ENCODE results near the gene FHAD1.

The FHAD1 gene

DNA sequence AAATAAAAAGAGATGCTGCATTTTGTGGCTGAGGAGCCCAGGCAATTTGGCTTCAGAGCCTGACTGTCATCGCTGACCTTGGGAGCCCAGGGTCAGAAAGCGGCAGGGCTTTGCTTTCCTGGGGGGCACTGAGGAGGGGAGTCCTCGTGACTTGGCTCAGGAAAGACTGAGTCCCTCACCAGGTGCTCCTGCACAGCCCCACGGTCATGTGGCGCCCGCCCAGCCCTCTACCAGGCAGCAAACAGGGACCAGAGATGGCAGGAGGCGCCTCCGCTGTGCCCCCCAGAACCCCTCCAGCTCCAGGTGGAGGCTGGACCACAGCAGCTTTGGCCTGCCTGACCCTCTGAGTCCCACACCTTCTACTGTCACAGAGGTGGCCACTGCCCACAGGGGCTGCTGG, 175.8 kb downstream of the FHAD1 start:
- TF ChIP-seq OSR1 (CRISPR knock-in tag; IDR thresholded peaks at IDR 0.05) (no peak), RARB (CRISPR knock-in tag; IDR thresholded peaks at IDR 0.05) (no peak), CSDC2 (CRISPR knock-in tag; IDR thresholded peaks at IDR 0.05) (no peak), TOX (CRISPR knock-in tag; IDR thresholded peaks at IDR 0.05; ENCODE audit: borderline replicate concordance) (no peak), GLIS3 (CRISPR knock-in tag; IDR thresholded peaks at IDR 0.05) (no peak), ESRRG (CRISPR knock-in tag; IDR thresholded peaks at IDR 0.05) (no peak)
- TF ChIP-seq, protein P1, sequence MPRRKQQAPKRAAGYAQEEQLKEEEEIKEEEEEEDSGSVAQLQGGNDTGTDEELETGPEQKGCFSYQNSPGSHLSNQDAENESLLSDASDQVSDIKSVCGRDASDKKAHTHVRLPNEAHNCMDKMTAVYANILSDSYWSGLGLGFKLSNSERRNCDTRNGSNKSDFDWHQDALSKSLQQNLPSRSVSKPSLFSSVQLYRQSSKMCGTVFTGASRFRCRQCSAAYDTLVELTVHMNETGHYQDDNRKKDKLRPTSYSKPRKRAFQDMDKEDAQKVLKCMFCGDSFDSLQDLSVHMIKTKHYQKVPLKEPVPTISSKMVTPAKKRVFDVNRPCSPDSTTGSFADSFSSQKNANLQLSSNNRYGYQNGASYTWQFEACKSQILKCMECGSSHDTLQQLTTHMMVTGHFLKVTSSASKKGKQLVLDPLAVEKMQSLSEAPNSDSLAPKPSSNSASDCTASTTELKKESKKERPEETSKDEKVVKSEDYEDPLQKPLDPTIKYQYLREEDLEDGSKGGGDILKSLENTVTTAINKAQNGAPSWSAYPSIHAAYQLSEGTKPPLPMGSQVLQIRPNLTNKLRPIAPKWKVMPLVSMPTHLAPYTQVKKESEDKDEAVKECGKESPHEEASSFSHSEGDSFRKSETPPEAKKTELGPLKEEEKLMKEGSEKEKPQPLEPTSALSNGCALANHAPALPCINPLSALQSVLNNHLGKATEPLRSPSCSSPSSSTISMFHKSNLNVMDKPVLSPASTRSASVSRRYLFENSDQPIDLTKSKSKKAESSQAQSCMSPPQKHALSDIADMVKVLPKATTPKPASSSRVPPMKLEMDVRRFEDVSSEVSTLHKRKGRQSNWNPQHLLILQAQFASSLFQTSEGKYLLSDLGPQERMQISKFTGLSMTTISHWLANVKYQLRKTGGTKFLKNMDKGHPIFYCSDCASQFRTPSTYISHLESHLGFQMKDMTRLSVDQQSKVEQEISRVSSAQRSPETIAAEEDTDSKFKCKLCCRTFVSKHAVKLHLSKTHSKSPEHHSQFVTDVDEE (CRISPR knock-in tag; IDR thresholded peaks at IDR 0.05), result no peak
- TF ChIP-seq, protein P2, sequence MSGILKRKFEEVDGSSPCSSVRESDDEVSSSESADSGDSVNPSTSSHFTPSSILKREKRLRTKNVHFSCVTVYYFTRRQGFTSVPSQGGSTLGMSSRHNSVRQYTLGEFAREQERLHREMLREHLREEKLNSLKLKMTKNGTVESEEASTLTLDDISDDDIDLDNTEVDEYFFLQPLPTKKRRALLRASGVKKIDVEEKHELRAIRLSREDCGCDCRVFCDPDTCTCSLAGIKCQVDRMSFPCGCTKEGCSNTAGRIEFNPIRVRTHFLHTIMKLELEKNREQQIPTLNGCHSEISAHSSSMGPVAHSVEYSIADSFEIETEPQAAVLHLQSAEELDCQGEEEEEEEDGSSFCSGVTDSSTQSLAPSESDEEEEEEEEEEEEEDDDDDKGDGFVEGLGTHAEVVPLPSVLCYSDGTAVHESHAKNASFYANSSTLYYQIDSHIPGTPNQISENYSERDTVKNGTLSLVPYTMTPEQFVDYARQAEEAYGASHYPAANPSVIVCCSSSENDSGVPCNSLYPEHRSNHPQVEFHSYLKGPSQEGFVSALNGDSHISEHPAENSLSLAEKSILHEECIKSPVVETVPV (CRISPR knock-in tag; IDR thresholded peaks at IDR 0.05), result no peak
- TF ChIP-seq, protein P3, sequence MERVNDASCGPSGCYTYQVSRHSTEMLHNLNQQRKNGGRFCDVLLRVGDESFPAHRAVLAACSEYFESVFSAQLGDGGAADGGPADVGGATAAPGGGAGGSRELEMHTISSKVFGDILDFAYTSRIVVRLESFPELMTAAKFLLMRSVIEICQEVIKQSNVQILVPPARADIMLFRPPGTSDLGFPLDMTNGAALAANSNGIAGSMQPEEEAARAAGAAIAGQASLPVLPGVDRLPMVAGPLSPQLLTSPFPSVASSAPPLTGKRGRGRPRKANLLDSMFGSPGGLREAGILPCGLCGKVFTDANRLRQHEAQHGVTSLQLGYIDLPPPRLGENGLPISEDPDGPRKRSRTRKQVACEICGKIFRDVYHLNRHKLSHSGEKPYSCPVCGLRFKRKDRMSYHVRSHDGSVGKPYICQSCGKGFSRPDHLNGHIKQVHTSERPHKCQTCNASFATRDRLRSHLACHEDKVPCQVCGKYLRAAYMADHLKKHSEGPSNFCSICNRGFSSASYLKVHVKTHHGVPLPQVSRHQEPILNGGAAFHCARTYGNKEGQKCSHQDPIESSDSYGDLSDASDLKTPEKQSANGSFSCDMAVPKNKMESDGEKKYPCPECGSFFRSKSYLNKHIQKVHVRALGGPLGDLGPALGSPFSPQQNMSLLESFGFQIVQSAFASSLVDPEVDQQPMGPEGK (CRISPR knock-in tag; IDR thresholded peaks at IDR 0.05; ENCODE audit: borderline replicate concordance), result no peak
- no peak for ATAC-seq

DNA sequence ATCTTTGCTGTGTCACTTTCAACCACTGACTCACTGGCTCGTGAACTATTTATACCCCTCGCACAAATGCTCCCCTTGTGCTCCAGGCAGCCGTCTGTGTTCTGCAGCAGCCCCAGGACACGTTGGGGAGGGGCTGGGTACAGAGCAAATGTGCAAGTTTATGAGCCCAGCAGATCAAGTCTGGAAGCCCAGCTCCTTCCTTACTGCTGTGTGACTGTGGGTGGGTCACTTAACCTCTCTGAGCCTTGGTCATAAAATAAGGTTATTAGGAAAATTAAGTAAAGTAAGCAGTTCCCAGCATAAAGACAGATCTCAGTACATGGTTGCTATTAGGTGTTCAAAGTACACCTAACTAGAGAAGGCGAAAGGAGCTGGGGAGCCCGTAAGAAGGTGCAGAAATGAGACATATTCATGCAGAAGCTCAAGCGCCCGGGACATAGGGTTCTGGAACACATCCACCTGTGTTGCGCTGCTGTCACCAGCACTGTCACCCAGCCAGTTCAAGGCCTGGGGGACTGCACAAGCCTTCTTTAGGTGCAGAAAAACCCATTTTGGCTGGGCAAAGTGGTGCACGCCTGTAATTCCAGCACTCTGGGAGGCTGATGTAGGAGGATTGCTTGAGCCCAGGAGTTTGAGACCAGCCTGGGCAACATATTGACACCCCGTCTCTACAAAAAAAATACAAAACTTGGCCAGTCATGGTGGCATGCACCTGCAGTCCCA, 176.5 kb downstream of the FHAD1 start:
- TF ChIP-seq OSR1 (CRISPR knock-in tag; IDR thresholded peaks at IDR 0.05) (no peak), ARNTL (CRISPR knock-in tag; IDR thresholded peaks at IDR 0.05; ENCODE audit: borderline replicate concordance, low read depth) (no peak), ESRRG (CRISPR knock-in tag; IDR thresholded peaks at IDR 0.05) (no peak), RARB (CRISPR knock-in tag; IDR thresholded peaks at IDR 0.05) (no peak), BACH2 (CRISPR knock-in tag; IDR thresholded peaks at IDR 0.05; ENCODE audit: borderline replicate concordance) (no peak), TOX (CRISPR knock-in tag; IDR thresholded peaks at IDR 0.05; ENCODE audit: borderline replicate concordance) (no peak), ZNF565 (CRISPR knock-in tag; conservative IDR thresholded peaks at IDR 0.05; ENCODE audit: low read depth) (no peak), SNAI2 (CRISPR knock-in tag; IDR thresholded peaks at IDR 0.05) (no peak)
- TF ChIP-seq, protein P2 (CRISPR knock-in tag; IDR thresholded peaks at IDR 0.05), result no peak
- TF ChIP-seq, protein P4, sequence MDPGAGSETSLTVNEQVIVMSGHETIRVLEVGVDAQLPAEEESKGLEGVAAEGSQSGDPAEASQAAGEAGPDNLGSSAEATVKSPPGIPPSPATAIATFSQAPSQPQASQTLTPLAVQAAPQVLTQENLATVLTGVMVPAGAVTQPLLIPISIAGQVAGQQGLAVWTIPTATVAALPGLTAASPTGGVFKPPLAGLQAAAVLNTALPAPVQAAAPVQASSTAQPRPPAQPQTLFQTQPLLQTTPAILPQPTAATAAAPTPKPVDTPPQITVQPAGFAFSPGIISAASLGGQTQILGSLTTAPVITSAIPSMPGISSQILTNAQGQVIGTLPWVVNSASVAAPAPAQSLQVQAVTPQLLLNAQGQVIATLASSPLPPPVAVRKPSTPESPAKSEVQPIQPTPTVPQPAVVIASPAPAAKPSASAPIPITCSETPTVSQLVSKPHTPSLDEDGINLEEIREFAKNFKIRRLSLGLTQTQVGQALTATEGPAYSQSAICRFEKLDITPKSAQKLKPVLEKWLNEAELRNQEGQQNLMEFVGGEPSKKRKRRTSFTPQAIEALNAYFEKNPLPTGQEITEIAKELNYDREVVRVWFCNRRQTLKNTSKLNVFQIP (CRISPR knock-in tag; IDR thresholded peaks at IDR 0.05; ENCODE audit: borderline replicate concordance, low read depth), result no peak
- ATAC-seq, result no peak

DNA sequence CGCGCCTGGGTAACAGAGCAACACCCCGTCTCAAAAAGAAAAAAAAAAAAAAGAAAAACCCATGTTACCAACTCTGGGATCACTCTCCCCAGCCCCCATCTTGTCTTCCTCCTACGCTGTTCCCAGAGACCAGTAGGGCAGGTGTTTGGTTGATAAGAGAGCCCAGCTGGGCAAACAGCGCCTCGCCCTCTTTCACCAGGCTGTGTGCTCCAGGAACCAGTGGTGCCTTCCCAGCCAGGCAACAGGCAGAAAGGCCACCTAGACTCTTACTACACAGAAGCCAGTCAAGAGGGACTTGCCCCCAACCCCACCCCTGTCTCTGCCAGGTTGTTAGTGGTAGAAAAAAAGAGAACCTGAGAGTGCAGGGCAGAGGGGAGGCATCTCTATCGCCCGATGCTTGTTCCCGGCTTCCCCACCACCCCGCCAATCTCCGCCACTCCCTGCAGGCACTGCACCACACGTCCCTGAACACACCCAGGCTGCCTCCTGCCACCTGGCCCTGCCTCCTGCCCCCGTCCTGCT, 177.2 kb downstream of the FHAD1 start:
- no peak for ATAC-seq
- TF ChIP-seq GLIS3 (CRISPR knock-in tag; IDR thresholded peaks at IDR 0.05), result no peak
- TF ChIP-seq SNAI2 (CRISPR knock-in tag; IDR thresholded peaks at IDR 0.05), result no peak
- TF ChIP-seq, protein P5, sequence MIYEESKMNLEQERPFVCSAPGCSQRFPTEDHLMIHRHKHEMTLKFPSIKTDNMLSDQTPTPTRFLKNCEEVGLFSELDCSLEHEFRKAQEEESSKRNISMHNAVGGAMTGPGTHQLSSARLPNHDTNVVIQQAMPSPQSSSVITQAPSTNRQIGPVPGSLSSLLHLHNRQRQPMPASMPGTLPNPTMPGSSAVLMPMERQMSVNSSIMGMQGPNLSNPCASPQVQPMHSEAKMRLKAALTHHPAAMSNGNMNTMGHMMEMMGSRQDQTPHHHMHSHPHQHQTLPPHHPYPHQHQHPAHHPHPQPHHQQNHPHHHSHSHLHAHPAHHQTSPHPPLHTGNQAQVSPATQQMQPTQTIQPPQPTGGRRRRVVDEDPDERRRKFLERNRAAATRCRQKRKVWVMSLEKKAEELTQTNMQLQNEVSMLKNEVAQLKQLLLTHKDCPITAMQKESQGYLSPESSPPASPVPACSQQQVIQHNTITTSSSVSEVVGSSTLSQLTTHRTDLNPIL (CRISPR knock-in tag; IDR thresholded peaks at IDR 0.05; ENCODE audit: low read depth), result no peak

Measured in SK-N-SH treated with all-trans-retinoic acid at 6 μM for 48 hours (cell line).